Neuron (in vitro differentiated cells): Measurements from ENCODE around the gene BNC2.
"Not testable (repeated sequence)": the region's sequence is repeated elsewhere in the genome, so short reads cannot be mapped to it uniquely, and the experiment has no call there.

Experiments
- H2AFZ ChIP-seq: one replicate; pipeline ENCODE4 v1.6.1; 2013; ENCODE audit warnings: low read depth, mild to moderate bottlenecking, inconsistent platforms, low read length, moderate library complexity
- H3K27me3 ChIP-seq: one replicate; pipeline ENCODE4 v1.6.1; 2013; ENCODE audit warnings: low read length; ENCODE audit not compliant: insufficient read depth
- H3K36me3 ChIP-seq: one replicate; pipeline ENCODE4 v1.6.1; 2013; ENCODE audit warnings: low read length; ENCODE audit not compliant: insufficient read depth
- H3K4me1 ChIP-seq: one replicate; pipeline ENCODE4 v1.6.1; 2013; ENCODE audit warnings: low read length; ENCODE audit not compliant: insufficient read depth
- H3K4me3 ChIP-seq: 2 replicates; pipeline ENCODE4 v1.5.1; 2013; ENCODE audit warnings: mild to moderate bottlenecking, low read length, moderate library complexity
- H3K9me3 ChIP-seq: one replicate; pipeline ENCODE4 v1.6.1; 2013; ENCODE audit warnings: low read length

BNC2 gene

GRCh38 chr9:16509997-16510396 is 360.5 kb downstream of the BNC2 start:
- Histone ChIP-seq H3K36me3 (no peaks in the 10 kb centered on the region), H3K4me1 (peaks cover 19% of the 10 kb centered on the region), H3K4me3 (no peak overlapping the region), H3K27me3 (no peaks in the 10 kb centered on the region), H3K9me3 (no peaks in the 10 kb centered on the region), H2AFZ (no peak overlapping the region)

GRCh38 chr9:16505199-16505598 is 365.3 kb downstream of the BNC2 start:
- Histone ChIP-seq H3K4me1 (peaks cover 3% of the 10 kb centered on the region), H3K36me3 (no peaks in the 10 kb centered on the region), H3K27me3 (no peaks in the 10 kb centered on the region), H3K9me3 (no peaks in the 10 kb centered on the region), H2AFZ (no peak overlapping the region), H3K4me3 (no peak overlapping the region)

GRCh38 chr9:16501726-16502125 is 368.7 kb downstream of the BNC2 start:
- Histone ChIP-seq H3K4me1 (no peaks in the 10 kb centered on the region), H2AFZ (no peak overlapping the region), H3K4me3 (no peak overlapping the region), H3K27me3 (no peaks in the 10 kb centered on the region), H3K36me3 (no peaks in the 10 kb centered on the region), H3K9me3 (no peaks in the 10 kb centered on the region)

GRCh38 chr9:16501141-16501540 is 369.3 kb downstream of the BNC2 start:
- H3K27me3 ChIP-seq, result no peaks in the 10 kb centered on the region

GRCh38 chr9:16500386-16500785 is 370.1 kb downstream of the BNC2 start:
- no peaks in the 10 kb centered on the region for H3K36me3 ChIP-seq
- H3K27me3 ChIP-seq, result no peaks in the 10 kb centered on the region
- H3K9me3 ChIP-seq, result no peaks in the 10 kb centered on the region
- no peak overlapping the region for H3K4me3 ChIP-seq
- no peak overlapping the region for H2AFZ ChIP-seq
- H3K4me1 ChIP-seq, result no peaks in the 10 kb centered on the region

More at GRCh38 chr9:16501141-16501540, 369.3 kb downstream of the BNC2 start:
- Histone ChIP-seq H3K9me3 (no peaks in the 10 kb centered on the region), H3K36me3 (no peaks in the 10 kb centered on the region), H2AFZ (no peak overlapping the region), H3K4me3 (no peak overlapping the region), H3K4me1 (no peaks in the 10 kb centered on the region)

- no peaks in the 10 kb centered on the region for H3K4me1 ChIP-seq
- H3K36me3 ChIP-seq, result no peaks in the 10 kb centered on the region
- no peaks in the 10 kb centered on the region for H3K9me3 ChIP-seq
- H3K4me3 ChIP-seq, result no peak overlapping the region
- no peaks in the 10 kb centered on the region for H3K27me3 ChIP-seq
- no peak overlapping the region for H2AFZ ChIP-seq
Observed at GRCh38 chr9:16499892-16500291, 370.6 kb downstream of the BNC2 start.

- Histone ChIP-seq H3K36me3 (no peaks in the 10 kb centered on the region), H3K4me1 (no peaks in the 10 kb centered on the region), H2AFZ (no peak overlapping the region), H3K27me3 (no peaks in the 10 kb centered on the region), H3K9me3 (no peaks in the 10 kb centered on the region), H3K4me3 (no peak overlapping the region)
Observed at GRCh38 chr9:16496908-16497307, 373.6 kb downstream of the BNC2 start.

GRCh38 chr9:16487915-16488314 is 382.6 kb downstream of the BNC2 start:
- no peaks in the 10 kb centered on the region for H3K4me1 ChIP-seq
- no peaks in the 10 kb centered on the region for H3K36me3 ChIP-seq
- H3K27me3 ChIP-seq, result no peaks in the 10 kb centered on the region
- H2AFZ ChIP-seq, result no peak overlapping the region
- no peaks in the 10 kb centered on the region for H3K9me3 ChIP-seq
- H3K4me3 ChIP-seq, result no peak overlapping the region

- Histone ChIP-seq H3K36me3 (no peaks in the 10 kb centered on the region), H3K4me3 (no peak overlapping the region), H2AFZ (no peak overlapping the region), H3K9me3 (no peaks in the 10 kb centered on the region), H3K4me1 (no peaks in the 10 kb centered on the region), H3K27me3 (no peaks in the 10 kb centered on the region)
Observed at GRCh38 chr9:16485575-16486321, 384.7 kb downstream of the BNC2 start.

- Histone ChIP-seq H3K27me3 (no peaks in the 10 kb centered on the region), H3K9me3 (no peaks in the 10 kb centered on the region), H3K4me1 (no peaks in the 10 kb centered on the region), H3K4me3 (no peak overlapping the region), H2AFZ (no peak overlapping the region), H3K36me3 (no peaks in the 10 kb centered on the region)
Observed at GRCh38 chr9:16485160-16485559, 385.3 kb downstream of the BNC2 start.

GRCh38 chr9:16484744-16485143 is 385.7 kb downstream of the BNC2 start:
- no peaks in the 10 kb centered on the region for H3K36me3 ChIP-seq
- no peaks in the 10 kb centered on the region for H3K9me3 ChIP-seq
- H3K27me3 ChIP-seq, result no peaks in the 10 kb centered on the region
- no peak overlapping the region for H3K4me3 ChIP-seq
- H3K4me1 ChIP-seq, result no peaks in the 10 kb centered on the region
- H2AFZ ChIP-seq, result no peak overlapping the region

GRCh38 chr9:16484180-16484579 is 386.3 kb downstream of the BNC2 start:
- no peaks in the 10 kb centered on the region for H3K9me3 ChIP-seq
- H3K36me3 ChIP-seq, result no peaks in the 10 kb centered on the region
- no peak overlapping the region for H3K4me3 ChIP-seq
- H3K27me3 ChIP-seq, result no peaks in the 10 kb centered on the region
- no peaks in the 10 kb centered on the region for H3K4me1 ChIP-seq
- no peak overlapping the region for H2AFZ ChIP-seq

GRCh38 chr9:16482764-16483163 is 387.7 kb downstream of the BNC2 start:
- no peaks in the 10 kb centered on the region for H3K36me3 ChIP-seq
- no peaks in the 10 kb centered on the region for H3K9me3 ChIP-seq
- H2AFZ ChIP-seq, result no peak overlapping the region
- no peak overlapping the region for H3K4me3 ChIP-seq
- H3K27me3 ChIP-seq, result no peaks in the 10 kb centered on the region
- H3K4me1 ChIP-seq, result no peaks in the 10 kb centered on the region

- H2AFZ ChIP-seq, H3K9me3 ChIP-seq, H3K4me3 ChIP-seq, H3K4me1 ChIP-seq, H3K27me3 ChIP-seq, H3K36me3 ChIP-seq: not testable (repeated sequence)
Observed at GRCh38 chr9:16480584-16480983, 389.9 kb downstream of the BNC2 start.
